ENCODE measurements around the gene GPR42. TPM values are rescaled to one million over a fixed set of nuclear protein-coding genes. Genes with fewer than 3 reads are reported as not detected.

The GPR42 gene
- total and polyA plus RNA-seq, 10 donors, result 0.09 to 0.67 (median 0.63) TPM; not detected in 6

DNA sequence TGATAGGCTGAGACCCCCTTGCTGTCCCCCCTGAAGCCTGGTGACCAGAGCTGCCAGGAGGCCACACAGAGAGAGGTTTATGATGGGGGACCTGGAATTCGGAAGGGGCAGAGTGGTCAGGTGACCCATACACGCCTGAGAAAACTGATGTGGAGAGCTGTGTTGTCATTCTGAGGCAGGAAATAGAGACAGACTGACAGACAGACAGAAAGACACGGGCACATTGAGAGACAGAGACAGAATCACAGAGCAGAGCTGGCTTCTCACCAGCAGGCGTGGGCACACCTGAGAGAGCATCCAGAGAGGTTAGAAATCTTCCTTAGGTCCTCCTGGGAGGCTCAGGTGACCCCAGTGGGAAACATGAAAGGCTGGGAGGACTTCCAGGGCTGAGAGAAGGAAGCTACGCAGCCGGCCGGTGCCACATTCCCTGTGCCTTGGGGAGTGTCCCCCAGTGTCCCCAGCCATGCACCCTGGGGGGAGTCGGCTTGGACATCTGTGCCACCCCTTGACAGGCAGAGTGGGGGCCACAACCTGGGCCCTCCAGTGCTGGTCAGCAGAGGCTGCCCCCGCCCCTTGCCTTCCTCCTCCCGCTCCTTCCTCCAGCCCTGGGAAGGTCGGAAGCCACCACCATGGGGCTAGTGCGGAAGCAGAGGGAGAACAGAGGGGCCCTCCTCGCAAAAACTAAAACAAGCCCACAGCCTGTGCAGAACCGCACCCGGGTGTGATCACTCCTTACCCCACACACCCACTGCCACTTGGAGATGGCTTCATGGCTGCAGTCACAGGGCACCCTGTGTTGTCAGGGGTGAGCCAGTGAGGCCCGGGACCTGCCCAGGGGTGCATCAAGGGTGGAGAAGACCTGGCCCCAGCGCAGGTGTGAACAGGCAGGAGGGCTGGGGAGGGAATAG, 21.0 kb upstream of the GPR42 start:
- H3K4me1 ChIP-seq, result peaks cover 24 to 83% (median 55%) of the 10 kb centered on the region in 6 donors
- peak overlapping the region in 2 of 8 donors; percentile 87 to 93 for H3K27ac ChIP-seq
- intact Hi-C loops (cut with DNase I; ENCODE audit: low total_unique reads), result loop anchor here (10.0 kb wide), 1 partner anchor 145 kb away; the partner anchor contains the start of gene KRTDAP
- H3K9me3 ChIP-seq, result no peaks in the 10 kb centered on the region
- TF ChIP-seq, protein P1, sequence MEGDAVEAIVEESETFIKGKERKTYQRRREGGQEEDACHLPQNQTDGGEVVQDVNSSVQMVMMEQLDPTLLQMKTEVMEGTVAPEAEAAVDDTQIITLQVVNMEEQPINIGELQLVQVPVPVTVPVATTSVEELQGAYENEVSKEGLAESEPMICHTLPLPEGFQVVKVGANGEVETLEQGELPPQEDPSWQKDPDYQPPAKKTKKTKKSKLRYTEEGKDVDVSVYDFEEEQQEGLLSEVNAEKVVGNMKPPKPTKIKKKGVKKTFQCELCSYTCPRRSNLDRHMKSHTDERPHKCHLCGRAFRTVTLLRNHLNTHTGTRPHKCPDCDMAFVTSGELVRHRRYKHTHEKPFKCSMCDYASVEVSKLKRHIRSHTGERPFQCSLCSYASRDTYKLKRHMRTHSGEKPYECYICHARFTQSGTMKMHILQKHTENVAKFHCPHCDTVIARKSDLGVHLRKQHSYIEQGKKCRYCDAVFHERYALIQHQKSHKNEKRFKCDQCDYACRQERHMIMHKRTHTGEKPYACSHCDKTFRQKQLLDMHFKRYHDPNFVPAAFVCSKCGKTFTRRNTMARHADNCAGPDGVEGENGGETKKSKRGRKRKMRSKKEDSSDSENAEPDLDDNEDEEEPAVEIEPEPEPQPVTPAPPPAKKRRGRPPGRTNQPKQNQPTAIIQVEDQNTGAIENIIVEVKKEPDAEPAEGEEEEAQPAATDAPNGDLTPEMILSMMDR (IDR thresholded peaks at IDR 0.05 in 8 of 11, conservative IDR thresholded peaks at IDR 0.05 in 3 of 11), result no peak
- peak in 1 of 3 donors; percentile 76 for TF ChIP-seq POLR2AphosphoS5 (IDR thresholded peaks at IDR 0.05)
- DNase-seq, result peak; percentile 82
- H3K36me3 ChIP-seq, result peaks cover 0 to 12% (median 0%) of the 10 kb centered on the region in 6 donors
- no peak overlapping the region for H3K4me3 ChIP-seq
- H3K27me3 ChIP-seq (replicated peaks in 1 of 7), result peaks cover 0 to 28% (median 0%) of the 10 kb centered on the region in 7 donors
- WGBS, 5 donors, result 70 to 86% (median 78%) methylated on average over 8 to 17 of the region's 17 CpGs

DNA sequence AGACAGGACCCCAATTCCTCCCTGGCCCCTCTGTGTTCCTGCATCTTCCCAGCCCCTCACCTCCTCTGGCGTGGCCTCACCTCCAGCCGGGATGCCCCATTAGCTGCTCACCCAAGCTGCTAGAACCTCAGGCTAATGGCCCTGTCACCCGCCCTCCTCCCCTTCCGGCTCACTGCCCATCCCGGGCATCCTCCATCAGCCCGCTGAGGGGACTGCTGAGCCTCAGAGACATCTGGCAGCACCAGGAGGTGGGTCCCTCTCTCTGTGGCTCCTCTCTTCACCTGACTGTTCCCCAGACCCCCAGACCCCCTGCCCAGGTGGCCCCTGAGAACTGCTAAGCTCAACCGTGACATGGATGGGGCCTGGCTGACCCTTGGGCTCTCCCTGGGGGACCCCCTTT, 20.3 kb upstream of the GPR42 start:
- 79 to 92% (median 84%) methylated on average over 7 of the region's 7 CpGs for WGBS, 5 donors
- TF ChIP-seq, protein P1 (IDR thresholded peaks at IDR 0.05 in 8 of 11, conservative IDR thresholded peaks at IDR 0.05 in 3 of 11), result no peak
- no peak for TF ChIP-seq POLR2A (IDR thresholded peaks at IDR 0.05)
- no peak for TF ChIP-seq POLR2AphosphoS5 (IDR thresholded peaks at IDR 0.05)
- Histone ChIP-seq H3K4me1 (peaks cover 24 to 76% (median 49%) of the 10 kb centered on the region in 6 donors), H3K9me3 (no peaks in the 10 kb centered on the region), H3K36me3 (peaks cover 0 to 8% (median 0%) of the 10 kb centered on the region in 6 donors), H3K4me3 (no peak overlapping the region), H3K27me3 (replicated peaks in 1 of 7) (peaks cover 0 to 26% (median 0%) of the 10 kb centered on the region in 7 donors), H3K27ac (no peak overlapping the region)
- intact Hi-C loops (cut with DNase I; ENCODE audit: low total_unique reads), result loop anchor here (10.0 kb wide), 1 partner anchor 144 kb away; the partner anchor contains the start of gene KRTDAP
- DNase-seq, result peak; percentile 78

DNA sequence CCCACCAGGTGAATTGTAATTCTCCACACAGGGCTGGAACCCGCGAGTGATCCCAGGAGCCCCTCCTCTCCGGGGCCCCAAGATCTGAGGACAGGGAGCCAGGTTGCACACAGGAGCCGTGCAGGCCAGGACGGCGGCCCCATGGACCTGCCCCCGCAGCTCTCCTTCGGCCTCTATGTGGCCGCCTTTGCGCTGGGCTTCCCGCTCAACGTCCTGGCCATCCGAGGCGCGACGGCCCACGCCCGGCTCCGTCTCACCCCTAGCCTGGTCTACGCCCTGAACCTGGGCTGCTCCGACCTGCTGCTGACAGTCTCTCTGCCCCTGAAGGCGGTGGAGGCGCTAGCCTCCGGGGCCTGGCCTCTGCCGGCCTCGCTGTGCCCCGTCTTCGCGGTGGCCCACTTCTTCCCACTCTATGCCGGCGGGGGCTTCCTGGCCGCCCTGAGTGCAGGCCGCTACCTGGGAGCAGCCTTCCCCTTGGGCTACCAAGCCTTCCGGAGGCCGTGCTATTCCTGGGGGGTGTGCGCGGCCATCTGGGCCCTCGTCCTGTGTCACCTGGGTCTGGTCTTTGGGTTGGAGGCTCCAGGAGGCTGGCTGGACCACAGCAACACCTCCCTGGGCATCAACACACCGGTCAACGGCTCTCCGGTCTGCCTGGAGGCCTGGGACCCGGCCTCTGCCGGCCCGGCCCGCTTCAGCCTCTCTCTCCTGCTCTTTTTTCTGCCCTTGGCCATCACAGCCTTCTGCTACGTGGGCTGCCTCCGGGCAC, 19.3 kb upstream of the GPR42 start:
- H3K4me3 ChIP-seq, result no peak overlapping the region
- WGBS, 5 donors, result 93 to 97% (median 94%) methylated on average over 43 to 47 of the region's 47 CpGs
- peak; percentile 78 for DNase-seq
- intact Hi-C loops (cut with DNase I; ENCODE audit: low total_unique reads), result loop anchor here (2.0 to 10.0 kb wide), 2 partner anchors 117 to 143 kb away; partner anchors contain the start of gene KRTDAP
- H3K36me3 ChIP-seq, result no peaks in the 10 kb centered on the region
- H3K9me3 ChIP-seq, result no peaks in the 10 kb centered on the region
- peaks cover 0 to 17% (median 0%) of the 10 kb centered on the region in 7 donors for H3K27me3 ChIP-seq (replicated peaks in 1 of 7)
- H3K4me1 ChIP-seq, result peaks cover 19 to 66% (median 39%) of the 10 kb centered on the region in 6 donors
- TF ChIP-seq POLR2AphosphoS5 (IDR thresholded peaks at IDR 0.05), result peak in 1 of 3 donors; percentile 38
- TF ChIP-seq, protein P1 (IDR thresholded peaks at IDR 0.05 in 8 of 11, conservative IDR thresholded peaks at IDR 0.05 in 3 of 11), result no peak
- H3K27ac ChIP-seq, result no peak overlapping the region

Measured in spleen (tissue), 11 donors.